Parathyroid adenoma (tissue), 2 donors: ENCODE data around the gene NSUN2.

Experiments used
- H2AFZ ChIP-seq: fragments of 300-600 bp; sonication (generic); one replicate; pipeline ENCODE4 v1.7.0; 2017; ENCODE audit warnings: antibody characterized with exemption, mild to moderate bottlenecking
- H3K27ac ChIP-seq: fragments of 300-600 bp; sonication (generic); one replicate; pipeline ENCODE4 v1.7.0; 2017
- H3K27me3 ChIP-seq: fragments of 300-600 bp; sonication (generic); one replicate; pipeline ENCODE4 v1.7.0; 2017; ENCODE audit warnings: low read length; ENCODE audit not compliant: control insufficient read depth, insufficient read depth
- H3K36me3 ChIP-seq: fragments of 300-600 bp; sonication (generic); one replicate; pipeline ENCODE4 v1.7.0; 2017; ENCODE audit warnings: low read length; ENCODE audit not compliant: control insufficient read depth, insufficient read depth
- H3K4me1 ChIP-seq: fragments of 300-600 bp; sonication (generic); one replicate; pipeline ENCODE4 v1.7.0; 2017; ENCODE audit warnings: control low read depth
- H3K4me2 ChIP-seq: fragments of 300-600 bp; sonication (generic); one replicate; pipeline ENCODE4 v1.7.0; 2017; ENCODE audit warnings: low read length
- H3K4me3 ChIP-seq: fragments of 300-600 bp; sonication (generic); one replicate; pipeline ENCODE4 v1.7.0; 2017; ENCODE audit warnings: low read depth, low read length
- H3K79me2 ChIP-seq: fragments of 300-600 bp; sonication (generic); one replicate; pipeline ENCODE4 v1.7.0; 2017; ENCODE audit warnings: control low read depth
- H3K9ac ChIP-seq: fragments of 300-600 bp; sonication (generic); one replicate; pipeline ENCODE4 v1.7.0; 2017; ENCODE audit warnings: mild to moderate bottlenecking
- H3K9me3 ChIP-seq: fragments of 300-600 bp; sonication (generic); one replicate; pipeline ENCODE4 v1.7.0; 2017; ENCODE audit warnings: low read length; ENCODE audit not compliant: control insufficient read depth
- TF ChIP-seq, protein P1 (sequence below): fragments of 300-600 bp; sonication (generic); IDR thresholded peaks from one replicate; pipeline ENCODE4 v1.7.0; 2017; ENCODE audit warnings: antibody characterized with exemption, mild to moderate bottlenecking
- donor health status: primary hyperparathyroidism.

Gene NSUN2

DNA sequence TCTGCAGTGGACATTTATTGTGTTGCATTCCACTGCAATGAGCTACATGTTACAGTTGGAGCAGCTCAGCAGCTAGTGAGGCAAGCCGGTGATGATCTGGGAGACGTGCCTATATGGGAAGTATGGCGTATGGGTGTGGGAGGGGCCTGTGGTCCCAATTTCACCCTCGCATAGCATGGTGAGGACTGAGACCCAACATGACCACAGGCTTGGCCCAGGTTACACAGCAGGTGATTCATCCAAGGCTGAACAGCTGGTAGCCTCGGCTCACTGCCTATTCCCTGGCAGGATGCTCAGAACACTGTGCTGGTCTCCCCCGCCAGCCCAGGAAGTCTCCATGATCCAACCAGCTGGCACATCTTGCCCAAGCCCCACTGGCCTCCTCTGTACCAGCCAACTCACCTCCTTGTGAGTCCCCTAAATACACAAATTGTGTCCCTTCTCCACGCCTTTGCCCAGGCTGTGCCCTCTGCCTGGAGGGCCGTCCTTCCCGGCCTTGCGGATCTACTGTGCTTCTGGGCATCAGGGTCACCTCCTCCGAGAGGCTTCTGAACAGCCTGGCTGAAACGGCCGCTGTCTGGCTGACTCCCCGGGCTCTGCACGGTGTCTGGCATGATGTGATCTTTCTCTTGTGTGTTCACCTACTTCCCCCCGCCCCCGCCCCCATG is 81.4 kb downstream of the NSUN2 start:
- TF ChIP-seq, protein P1, sequence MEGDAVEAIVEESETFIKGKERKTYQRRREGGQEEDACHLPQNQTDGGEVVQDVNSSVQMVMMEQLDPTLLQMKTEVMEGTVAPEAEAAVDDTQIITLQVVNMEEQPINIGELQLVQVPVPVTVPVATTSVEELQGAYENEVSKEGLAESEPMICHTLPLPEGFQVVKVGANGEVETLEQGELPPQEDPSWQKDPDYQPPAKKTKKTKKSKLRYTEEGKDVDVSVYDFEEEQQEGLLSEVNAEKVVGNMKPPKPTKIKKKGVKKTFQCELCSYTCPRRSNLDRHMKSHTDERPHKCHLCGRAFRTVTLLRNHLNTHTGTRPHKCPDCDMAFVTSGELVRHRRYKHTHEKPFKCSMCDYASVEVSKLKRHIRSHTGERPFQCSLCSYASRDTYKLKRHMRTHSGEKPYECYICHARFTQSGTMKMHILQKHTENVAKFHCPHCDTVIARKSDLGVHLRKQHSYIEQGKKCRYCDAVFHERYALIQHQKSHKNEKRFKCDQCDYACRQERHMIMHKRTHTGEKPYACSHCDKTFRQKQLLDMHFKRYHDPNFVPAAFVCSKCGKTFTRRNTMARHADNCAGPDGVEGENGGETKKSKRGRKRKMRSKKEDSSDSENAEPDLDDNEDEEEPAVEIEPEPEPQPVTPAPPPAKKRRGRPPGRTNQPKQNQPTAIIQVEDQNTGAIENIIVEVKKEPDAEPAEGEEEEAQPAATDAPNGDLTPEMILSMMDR = no peak
- no peak overlapping the region for H3K4me3 ChIP-seq

DNA sequence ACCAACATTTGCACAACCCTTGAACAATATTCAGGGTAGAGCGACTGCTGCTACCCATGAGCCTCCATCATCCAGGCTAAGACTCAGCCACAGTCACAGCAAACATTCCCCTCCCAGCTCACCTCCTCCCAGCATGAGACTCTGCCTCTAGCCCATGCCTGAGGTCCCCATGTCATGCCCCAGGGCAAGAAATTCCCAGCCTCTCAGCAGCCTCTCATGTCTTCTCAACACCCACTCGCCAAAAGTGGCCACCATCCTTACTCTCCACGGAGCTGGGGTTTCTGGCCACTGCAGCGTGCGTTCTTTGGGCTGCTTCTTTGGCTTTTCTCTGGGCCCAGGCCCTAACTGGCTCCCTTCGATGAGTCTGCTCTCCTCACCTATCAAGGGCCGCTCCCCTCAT is 82.2 kb downstream of the NSUN2 start:
- Histone ChIP-seq H3K4me2 (no peak overlapping the region), H3K79me2 (no peaks in the 10 kb centered on the region), H3K9me3 (no peaks in the 10 kb centered on the region), H2AFZ (no peak overlapping the region), H3K4me1 (no peaks in the 10 kb centered on the region), H3K36me3 (no peaks in the 10 kb centered on the region), H3K27ac (no peak overlapping the region), H3K27me3 (no peaks in the 10 kb centered on the region), H3K9ac (no peak overlapping the region), H3K4me3 (no peak overlapping the region)
- TF ChIP-seq, protein P1 = no peak

More for the DNA sequence above, 81.4 kb downstream of the NSUN2 start:
- Histone ChIP-seq H3K36me3 (no peaks in the 10 kb centered on the region), H2AFZ (no peak overlapping the region), H3K4me2 (no peak overlapping the region), H3K4me1 (no peaks in the 10 kb centered on the region), H3K27me3 (no peaks in the 10 kb centered on the region), H3K79me2 (no peaks in the 10 kb centered on the region), H3K27ac (no peak overlapping the region), H3K9ac (no peak overlapping the region), H3K9me3 (no peaks in the 10 kb centered on the region)
